ENCODE measurements around the gene SLC12A8.

SLC12A8 gene

DNA sequence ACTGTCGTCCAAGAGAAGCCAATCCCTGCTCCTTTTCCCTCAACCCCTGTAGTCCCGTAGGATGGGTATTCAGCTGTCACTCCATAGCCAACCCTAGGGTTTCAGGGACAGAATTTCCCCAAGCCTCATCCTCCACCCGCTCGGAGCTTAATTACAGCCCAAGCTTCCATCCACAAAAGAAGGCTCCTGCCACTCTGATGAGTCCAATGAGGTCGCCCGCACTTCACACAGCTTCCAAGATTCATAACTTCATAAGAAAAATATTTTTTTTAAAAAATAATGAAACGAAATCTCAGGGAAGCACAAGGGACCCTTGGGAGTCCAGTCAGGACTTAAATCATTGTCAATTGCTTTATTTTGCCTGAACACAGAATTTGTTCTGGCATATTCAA is 75.6 kb downstream of the SLC12A8 start:
- Histone ChIP-seq H3K27ac (ENCODE audit: low read length) (no peak overlapping the region), H2AFZ (ENCODE audit: low read length) (no peak overlapping the region), H3K36me3 (replicated peaks; ENCODE audit: insufficient read depth, low read length) (no peaks in the 10 kb centered on the region), H3K79me2 (ENCODE audit: low read length) (no peaks in the 10 kb centered on the region), H3F3A (ENCODE audit: insufficient read depth, low read length) (peaks cover 9% of the 10 kb centered on the region; the same call in 1 of the 2 replicates), H3K9me3 (replicated peaks; ENCODE audit: insufficient read depth, low read length) (no peaks in the 10 kb centered on the region), H4K20me1 (ENCODE audit: insufficient read depth, low read length) (no peaks in the 10 kb centered on the region), H3K4me3 (ENCODE audit: low read length) (no peak overlapping the region), H3K9ac (ENCODE audit: low read length) (no peak overlapping the region), H3K9me2 (replicated peaks; ENCODE audit: insufficient read depth, low read length) (no peaks in the 10 kb centered on the region), H3K4me2 (ENCODE audit: low read depth, low read length) (no peak overlapping the region), H3K27me3 (replicated peaks; ENCODE audit: insufficient read depth, low read length) (peaks cover 5% of the 10 kb centered on the region; the same call in 1 of the 2 replicates), H3K4me1 (ENCODE audit: low read length) (peaks cover 13% of the 10 kb centered on the region)
- DNase-seq: no peak
- no peak for TF ChIP-seq EZH2 (optimal IDR thresholded peaks at IDR 0.05; ENCODE audit: low read depth, low read length)
- no peak for TF ChIP-seq EZH2phosphoT487 (IDR thresholded peaks at IDR 0.05; ENCODE audit: low read length)
- no peak for TF ChIP-seq CTCF (IDR thresholded peaks at IDR 0.05; ENCODE audit: low read length)

- Histone ChIP-seq H4K20me1 (ENCODE audit: insufficient read depth, low read length) (no peaks in the 10 kb centered on the region), H3K27ac (ENCODE audit: low read length) (no peak overlapping the region), H3K4me1 (ENCODE audit: low read length) (peaks cover 10% of the 10 kb centered on the region), H3K79me2 (ENCODE audit: low read length) (no peaks in the 10 kb centered on the region), H3K36me3 (replicated peaks; ENCODE audit: insufficient read depth, low read length) (no peaks in the 10 kb centered on the region), H3K4me2 (ENCODE audit: low read depth, low read length) (no peak overlapping the region), H3K9ac (ENCODE audit: low read length) (no peak overlapping the region), H3K27me3 (replicated peaks; ENCODE audit: insufficient read depth, low read length) (peaks cover 5% of the 10 kb centered on the region; the same call in 1 of the 2 replicates), H3K9me2 (replicated peaks; ENCODE audit: insufficient read depth, low read length) (no peaks in the 10 kb centered on the region), H3K4me3 (ENCODE audit: low read length) (no peak overlapping the region), H2AFZ (ENCODE audit: low read length) (no peak overlapping the region), H3F3A (ENCODE audit: insufficient read depth, low read length) (peaks cover 8% of the 10 kb centered on the region; the same call in 1 of the 2 replicates), H3K9me3 (replicated peaks; ENCODE audit: insufficient read depth, low read length) (no peaks in the 10 kb centered on the region)
- TF ChIP-seq EZH2phosphoT487 (IDR thresholded peaks at IDR 0.05; ENCODE audit: low read length): no peak
- TF ChIP-seq CTCF (IDR thresholded peaks at IDR 0.05; ENCODE audit: low read length): no peak
- no peak for TF ChIP-seq EZH2 (optimal IDR thresholded peaks at IDR 0.05; ENCODE audit: low read depth, low read length)
- no peak for DNase-seq
Measured at GRCh38 chr3:125136515-125136914, 76.0 kb downstream of the SLC12A8 start.

DNA sequence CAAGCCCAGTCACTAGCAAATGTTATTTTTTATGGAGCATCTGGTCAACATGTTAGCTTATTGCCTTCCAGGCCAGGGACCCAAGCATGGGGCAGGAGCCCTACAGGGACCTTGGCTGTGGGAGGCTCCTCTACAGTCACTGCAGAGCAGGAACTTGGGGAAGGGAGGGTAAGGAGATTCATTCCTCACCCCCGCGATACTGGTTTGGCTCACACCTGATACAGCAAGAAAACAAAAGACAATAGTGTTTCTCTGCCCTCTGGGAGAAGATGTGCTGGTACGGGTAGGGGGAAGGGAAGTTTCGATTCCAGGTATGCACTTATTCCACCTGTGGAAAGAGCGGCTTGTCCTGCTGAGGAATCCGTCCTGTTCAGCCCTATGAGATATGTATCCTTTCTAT is 77.6 kb downstream of the SLC12A8 start:
- no peak overlapping the region for H2AFZ ChIP-seq (ENCODE audit: low read length)
- peaks cover 5% of the 10 kb centered on the region; the same call in 1 of the 2 replicates for H3K4me1 ChIP-seq (ENCODE audit: low read length)
- no peaks in the 10 kb centered on the region for H3K36me3 ChIP-seq (replicated peaks; ENCODE audit: insufficient read depth, low read length)
- H3F3A ChIP-seq (ENCODE audit: insufficient read depth, low read length): no peaks in the 10 kb centered on the region
- H4K20me1 ChIP-seq (ENCODE audit: insufficient read depth, low read length): no peaks in the 10 kb centered on the region
- no peak overlapping the region for H3K4me2 ChIP-seq (ENCODE audit: low read depth, low read length)
- no peaks in the 10 kb centered on the region for H3K79me2 ChIP-seq (ENCODE audit: low read length)
- no peaks in the 10 kb centered on the region for H3K9me3 ChIP-seq (replicated peaks; ENCODE audit: insufficient read depth, low read length)
- no peaks in the 10 kb centered on the region for H3K27me3 ChIP-seq (replicated peaks; ENCODE audit: insufficient read depth, low read length)
- no peak for DNase-seq
- no peaks in the 10 kb centered on the region for H3K9me2 ChIP-seq (replicated peaks; ENCODE audit: insufficient read depth, low read length)
- no peak overlapping the region for H3K9ac ChIP-seq (ENCODE audit: low read length)
- TF ChIP-seq EZH2 (optimal IDR thresholded peaks at IDR 0.05; ENCODE audit: low read depth, low read length) (no peak), EZH2phosphoT487 (IDR thresholded peaks at IDR 0.05; ENCODE audit: low read length) (no peak), CTCF (IDR thresholded peaks at IDR 0.05; ENCODE audit: low read length) (no peak)
- no peak overlapping the region for H3K27ac ChIP-seq (ENCODE audit: low read length)
- H3K4me3 ChIP-seq (ENCODE audit: low read length): no peak overlapping the region
